GM23338 (cell line): ENCODE results near the gene CUBN. TPM values are rescaled to one million over a fixed set of nuclear protein-coding genes. Genes with fewer than 3 reads are reported as not detected.

ENCODE experiments used
- ATAC-seq: fragments of 200-7000 bp; cut with Tn5 transposase; 3 replicates; pipeline ENCODE4 v1.9.1; 2020
- DNase-seq: peaks from one replicate; pipeline ENCODE4 v3.0.0-alpha.2; 2015; ENCODE audit warnings: low spot score
- H2AFZ ChIP-seq: fragments of 200-600 bp; sonication (generic); 2 replicates; pipeline ENCODE4 v1.8.0; 2016; ENCODE audit warnings: antibody characterized with exemption, mild to moderate bottlenecking, moderate library complexity
- H3F3A ChIP-seq: fragments of 200-600 bp; sonication (generic); replicated peaks from 2 replicates; pipeline ENCODE4 v1.8.0; 2017; ENCODE audit warnings: antibody characterized with exemption, mixed run types, low read depth
- H3K27ac ChIP-seq: fragments of 200-600 bp; sonication (generic); 2 replicates; pipeline ENCODE4 v1.6.1; 2016; ENCODE audit warnings: low read depth
- H3K27me3 ChIP-seq: fragments of 200-600 bp; sonication (generic); 2 replicates; pipeline ENCODE4 v1.8.0; 2016; ENCODE audit warnings: mild to moderate bottlenecking, mixed run types, moderate library complexity; ENCODE audit not compliant: insufficient read depth
- H3K36me3 ChIP-seq: fragments of 200-600 bp; sonication (generic); 2 replicates; pipeline ENCODE4 v1.8.0; 2016; ENCODE audit warnings: mild to moderate bottlenecking; ENCODE audit not compliant: insufficient read depth
- H3K4me1 ChIP-seq: fragments of 200-600 bp; sonication (generic); 2 replicates; pipeline ENCODE4 v1.8.0; 2016; ENCODE audit warnings: mild to moderate bottlenecking, moderate library complexity; ENCODE audit not compliant: insufficient read depth
- H3K4me2 ChIP-seq: fragments of 200-600 bp; sonication (generic); 2 replicates; pipeline ENCODE4 v1.7.1; 2017; ENCODE audit warnings: mixed run types
- H3K4me3 ChIP-seq: fragments of 200-600 bp; sonication (generic); 2 replicates; pipeline ENCODE4 v1.6.1; 2016; ENCODE audit warnings: mixed run types
- H3K79me2 ChIP-seq: fragments of 200-600 bp; sonication (generic); replicated peaks from 2 replicates; pipeline ENCODE4 v1.8.0; 2017; ENCODE audit warnings: mild to moderate bottlenecking; ENCODE audit not compliant: insufficient read depth
- H3K9me2 ChIP-seq: fragments of 200-600 bp; sonication (generic); 2 replicates; pipeline ENCODE4 v1.8.0; 2017; ENCODE audit not compliant: insufficient read depth
- H4K20me1 ChIP-seq: fragments of 200-600 bp; sonication (generic); replicated peaks from 2 replicates; pipeline ENCODE4 v1.8.0; 2017; ENCODE audit warnings: mild to moderate bottlenecking; ENCODE audit not compliant: insufficient read depth
- H3K27ac Mint-ChIP-seq: 2 replicates; pipeline ENCODE4 v1.8.0; 2020; ENCODE audit warnings: inconsistent platforms, mild to moderate bottlenecking, moderate library complexity, mixed read lengths
- H3K27me3 Mint-ChIP-seq: 3 replicates; pipeline ENCODE4 v1.8.0; 2022; ENCODE audit warnings: low read depth, mild to moderate bottlenecking, moderate library complexity, mixed read lengths, inconsistent platforms; ENCODE audit not compliant: insufficient read depth, poor library complexity
- H3K36me3 Mint-ChIP-seq: 3 replicates; pipeline ENCODE4 v1.8.0; 2021; ENCODE audit warnings: low read depth, mild to moderate bottlenecking, inconsistent platforms, moderate library complexity, mixed read lengths
- H3K4me1 Mint-ChIP-seq: 3 replicates; pipeline ENCODE4 v1.8.0; 2020; ENCODE audit warnings: mild to moderate bottlenecking, inconsistent platforms, mixed read lengths
- H3K4me3 Mint-ChIP-seq: 3 replicates; pipeline ENCODE4 v1.8.0; 2021; ENCODE audit warnings: moderate library complexity, mild to moderate bottlenecking, inconsistent platforms, mixed read lengths
- H3K9me3 Mint-ChIP-seq: 3 replicates; pipeline ENCODE4 v1.8.0; 2020; ENCODE audit warnings: moderate library complexity, mild to moderate bottlenecking, inconsistent platforms, mixed read lengths
- CREB1 ChIP-seq: fragments of 250-450 bp; sonication (Bioruptor Pico); IDR thresholded peaks from 2 replicates; pipeline ENCODE4 v1.5.0; 2020; ENCODE audit warnings: low read depth, mild to moderate bottlenecking, moderate library complexity
- EZH2 ChIP-seq: fragments of 200-600 bp; sonication (generic); IDR thresholded peaks from one replicate; pipeline ENCODE4 v1.8.0; 2017; ENCODE audit warnings: antibody characterized with exemption, mild to moderate bottlenecking, low read depth; ENCODE audit not compliant: unreplicated experiment
- EZH2phosphoT487 ChIP-seq: fragments of 200-600 bp; sonication (generic); IDR thresholded peaks from one replicate; pipeline ENCODE4 v1.8.1; 2018; ENCODE audit warnings: antibody characterized with exemption; ENCODE audit not compliant: unreplicated experiment
- JUNB ChIP-seq: IDR thresholded peaks from one replicate; pipeline ENCODE4 v1.6.1; 2016; ENCODE audit warnings: antibody characterized with exemption; ENCODE audit not compliant: unreplicated experiment
- NANOG ChIP-seq: IDR thresholded peaks from 2 replicates; pipeline ENCODE4 v1.6.1; 2016; ENCODE audit warnings: antibody characterized with exemption, borderline replicate concordance
- POLR2AphosphoS5 ChIP-seq: IDR thresholded peaks from 2 replicates; pipeline ENCODE4 v1.6.1; 2016; ENCODE audit warnings: antibody characterized with exemption, low read depth
- STAT1 ChIP-seq: IDR thresholded peaks from one replicate; pipeline ENCODE4 v1.6.1; 2016; ENCODE audit warnings: antibody characterized with exemption; ENCODE audit not compliant: unreplicated experiment
- ZNF114 ChIP-seq: fragments of 250-450 bp; sonication (Bioruptor Pico); IDR thresholded peaks from 2 replicates; pipeline ENCODE4 v1.5.0; 2020; ENCODE audit warnings: mild to moderate bottlenecking, moderate library complexity
- ZNF331 ChIP-seq: fragments of 250-450 bp; sonication (Bioruptor Pico); IDR thresholded peaks from 2 replicates; pipeline ENCODE4 v1.5.0; 2020; ENCODE audit warnings: low read depth, mild to moderate bottlenecking, moderate library complexity
- polyA plus RNA-seq: library from polyadenylated mRNA; unstranded; fragments of >200 nt; fragmentation: Nextera tagmentation; extraction: Ambion mirVana; gene quantifications from 2 replicates; pipeline ENCODE4 v1.2.1, GENCODE V29; 2016
- total RNA-seq: library from RNA; depleted of rRNA; stranded (reverse); fragments of >200 nt; shearing (Covaris generic); gene quantifications from 2 replicates; pipeline ENCODE4 v1.2.3, GENCODE V29; 2014
- TF ChIP-seq, protein P1 (sequence below): IDR thresholded peaks from 2 replicates; pipeline ENCODE4 v1.6.1; 2016; ENCODE audit warnings: antibody characterized with exemption
- TF ChIP-seq, protein P2 (sequence below): fragments of 250-450 bp; sonication (Bioruptor Pico); IDR thresholded peaks from 2 replicates; pipeline ENCODE4 v1.5.0; 2020; ENCODE audit warnings: mild to moderate bottlenecking, moderate library complexity
- TF ChIP-seq, protein P3 (sequence below), 2 experiments: fragments of 200-600 bp in 1 of 2; sonication (generic) in 1 of 2; conservative IDR thresholded peaks; 2 replicates each; pipeline versions ENCODE4 v1.5.1 to v1.6.1; 2016 to 2017; ENCODE audit warnings: antibody characterized with exemption in 2 of 2, low read depth in 2 of 2, mild to moderate bottlenecking in 2 of 2, moderate library complexity in 1 of 2
- TF ChIP-seq, protein P4 (sequence below): IDR thresholded peaks from one replicate; pipeline ENCODE4 v1.6.1; 2018; ENCODE audit warnings: antibody characterized with exemption; ENCODE audit not compliant: unreplicated experiment

CUBN gene
- total and polyA plus RNA-seq, 2 experiments from 2014 or later: 0.06 to 1.8 TPM

DNA sequence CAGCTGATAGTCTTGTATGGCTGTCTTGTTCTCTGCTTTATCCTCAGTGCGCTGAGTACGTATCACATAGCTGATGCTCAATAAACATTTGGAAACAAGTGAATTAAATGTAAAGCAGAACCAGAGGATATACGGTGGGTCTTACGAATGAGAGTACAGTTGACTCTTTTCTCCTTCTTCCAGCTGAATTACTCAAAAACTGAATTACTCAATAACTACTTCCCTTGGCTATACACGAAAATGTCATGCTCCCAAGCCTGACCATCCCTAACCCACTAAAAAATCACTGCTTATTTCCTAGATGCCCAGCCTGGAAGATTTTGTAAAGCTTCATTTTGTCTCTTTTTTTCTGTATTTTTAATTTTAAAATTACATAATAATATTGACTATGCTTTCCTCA, 309.2 kb downstream of the CUBN start:
- no peak for DNase-seq
- ATAC-seq: no peak
- H3K4me2 ChIP-seq: no peak overlapping the region
- H3K9me3 Mint-ChIP-seq: peaks cover 34% of the 10 kb centered on the region
- H4K20me1 ChIP-seq: no peaks in the 10 kb centered on the region; the same call in 1 of the 2 replicates
- no peak overlapping the region for H3K27ac Mint-ChIP-seq
- H3K4me3 Mint-ChIP-seq: no peak overlapping the region
- H3F3A ChIP-seq: no peaks in the 10 kb centered on the region
- H3K36me3 ChIP-seq: peaks cover 5% of the 10 kb centered on the region; the same call in 1 of the 2 replicates
- no peak overlapping the region for H3K4me3 ChIP-seq
- H3K27me3 ChIP-seq: no peaks in the 10 kb centered on the region
- H3K4me1 ChIP-seq: peaks cover 8% of the 10 kb centered on the region
- peaks cover 7% of the 10 kb centered on the region for H3K27me3 Mint-ChIP-seq
- H3K36me3 Mint-ChIP-seq: peaks cover 23% of the 10 kb centered on the region; the same call in 2 of the 3 replicates
- TF ChIP-seq JUNB (no peak), STAT1 (no peak), ZNF331 (CRISPR knock-in tag) (no peak), CREB1 (CRISPR knock-in tag) (no peak), ZNF114 (CRISPR knock-in tag) (no peak), EZH2 (no peak), EZH2phosphoT487 (no peak), POLR2AphosphoS5 (no peak), NANOG (no peak)
- TF ChIP-seq, protein P1, sequence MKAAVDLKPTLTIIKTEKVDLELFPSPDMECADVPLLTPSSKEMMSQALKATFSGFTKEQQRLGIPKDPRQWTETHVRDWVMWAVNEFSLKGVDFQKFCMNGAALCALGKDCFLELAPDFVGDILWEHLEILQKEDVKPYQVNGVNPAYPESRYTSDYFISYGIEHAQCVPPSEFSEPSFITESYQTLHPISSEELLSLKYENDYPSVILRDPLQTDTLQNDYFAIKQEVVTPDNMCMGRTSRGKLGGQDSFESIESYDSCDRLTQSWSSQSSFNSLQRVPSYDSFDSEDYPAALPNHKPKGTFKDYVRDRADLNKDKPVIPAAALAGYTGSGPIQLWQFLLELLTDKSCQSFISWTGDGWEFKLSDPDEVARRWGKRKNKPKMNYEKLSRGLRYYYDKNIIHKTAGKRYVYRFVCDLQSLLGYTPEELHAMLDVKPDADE: no peak
- TF ChIP-seq, protein P2, sequence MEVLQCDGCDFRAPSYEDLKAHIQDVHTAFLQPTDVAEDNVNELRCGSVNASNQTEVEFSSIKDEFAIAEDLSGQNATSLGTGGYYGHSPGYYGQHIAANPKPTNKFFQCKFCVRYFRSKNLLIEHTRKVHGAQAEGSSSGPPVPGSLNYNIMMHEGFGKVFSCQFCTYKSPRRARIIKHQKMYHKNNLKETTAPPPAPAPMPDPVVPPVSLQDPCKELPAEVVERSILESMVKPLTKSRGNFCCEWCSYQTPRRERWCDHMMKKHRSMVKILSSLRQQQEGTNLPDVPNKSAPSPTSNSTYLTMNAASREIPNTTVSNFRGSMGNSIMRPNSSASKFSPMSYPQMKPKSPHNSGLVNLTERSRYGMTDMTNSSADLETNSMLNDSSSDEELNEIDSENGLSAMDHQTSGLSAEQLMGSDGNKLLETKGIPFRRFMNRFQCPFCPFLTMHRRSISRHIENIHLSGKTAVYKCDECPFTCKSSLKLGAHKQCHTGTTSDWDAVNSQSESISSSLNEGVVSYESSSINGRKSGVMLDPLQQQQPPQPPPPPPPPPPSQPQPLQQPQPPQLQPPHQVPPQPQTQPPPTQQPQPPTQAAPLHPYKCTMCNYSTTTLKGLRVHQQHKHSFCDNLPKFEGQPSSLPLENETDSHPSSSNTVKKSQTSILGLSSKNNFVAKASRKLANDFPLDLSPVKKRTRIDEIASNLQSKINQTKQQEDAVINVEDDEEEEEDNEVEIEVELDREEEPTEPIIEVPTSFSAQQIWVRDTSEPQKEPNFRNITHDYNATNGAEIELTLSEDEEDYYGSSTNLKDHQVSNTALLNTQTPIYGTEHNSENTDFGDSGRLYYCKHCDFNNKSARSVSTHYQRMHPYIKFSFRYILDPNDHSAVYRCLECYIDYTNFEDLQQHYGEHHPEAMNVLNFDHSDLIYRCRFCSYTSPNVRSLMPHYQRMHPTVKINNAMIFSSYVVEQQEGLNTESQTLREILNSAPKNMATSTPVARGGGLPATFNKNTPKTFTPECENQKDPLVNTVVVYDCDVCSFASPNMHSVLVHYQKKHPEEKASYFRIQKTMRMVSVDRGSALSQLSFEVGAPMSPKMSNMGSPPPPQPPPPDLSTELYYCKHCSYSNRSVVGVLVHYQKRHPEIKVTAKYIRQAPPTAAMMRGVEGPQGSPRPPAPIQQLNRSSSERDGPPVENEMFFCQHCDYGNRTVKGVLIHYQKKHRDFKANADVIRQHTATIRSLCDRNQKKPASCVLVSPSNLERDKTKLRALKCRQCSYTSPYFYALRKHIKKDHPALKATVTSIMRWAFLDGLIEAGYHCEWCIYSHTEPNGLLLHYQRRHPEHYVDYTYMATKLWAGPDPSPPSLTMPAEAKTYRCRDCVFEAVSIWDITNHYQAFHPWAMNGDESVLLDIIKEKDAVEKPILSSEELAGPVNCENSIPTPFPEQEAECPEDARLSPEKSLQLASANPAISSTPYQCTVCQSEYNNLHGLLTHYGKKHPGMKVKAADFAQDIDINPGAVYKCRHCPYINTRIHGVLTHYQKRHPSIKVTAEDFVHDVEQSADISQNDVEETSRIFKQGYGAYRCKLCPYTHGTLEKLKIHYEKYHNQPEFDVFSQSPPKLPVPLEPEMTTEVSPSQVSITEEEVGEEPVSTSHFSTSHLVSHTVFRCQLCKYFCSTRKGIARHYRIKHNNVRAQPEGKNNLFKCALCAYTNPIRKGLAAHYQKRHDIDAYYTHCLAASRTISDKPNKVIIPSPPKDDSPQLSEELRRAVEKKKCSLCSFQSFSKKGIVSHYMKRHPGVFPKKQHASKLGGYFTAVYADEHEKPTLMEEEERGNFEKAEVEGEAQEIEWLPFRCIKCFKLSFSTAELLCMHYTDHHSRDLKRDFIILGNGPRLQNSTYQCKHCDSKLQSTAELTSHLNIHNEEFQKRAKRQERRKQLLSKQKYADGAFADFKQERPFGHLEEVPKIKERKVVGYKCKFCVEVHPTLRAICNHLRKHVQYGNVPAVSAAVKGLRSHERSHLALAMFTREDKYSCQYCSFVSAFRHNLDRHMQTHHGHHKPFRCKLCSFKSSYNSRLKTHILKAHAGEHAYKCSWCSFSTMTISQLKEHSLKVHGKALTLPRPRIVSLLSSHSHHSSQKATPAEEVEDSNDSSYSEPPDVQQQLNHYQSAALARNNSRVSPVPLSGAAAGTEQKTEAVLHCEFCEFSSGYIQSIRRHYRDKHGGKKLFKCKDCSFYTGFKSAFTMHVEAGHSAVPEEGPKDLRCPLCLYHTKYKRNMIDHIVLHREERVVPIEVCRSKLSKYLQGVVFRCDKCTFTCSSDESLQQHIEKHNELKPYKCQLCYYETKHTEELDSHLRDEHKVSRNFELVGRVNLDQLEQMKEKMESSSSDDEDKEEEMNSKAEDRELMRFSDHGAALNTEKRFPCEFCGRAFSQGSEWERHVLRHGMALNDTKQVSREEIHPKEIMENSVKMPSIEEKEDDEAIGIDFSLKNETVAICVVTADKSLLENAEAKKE: no peak
- TF ChIP-seq, protein P3, sequence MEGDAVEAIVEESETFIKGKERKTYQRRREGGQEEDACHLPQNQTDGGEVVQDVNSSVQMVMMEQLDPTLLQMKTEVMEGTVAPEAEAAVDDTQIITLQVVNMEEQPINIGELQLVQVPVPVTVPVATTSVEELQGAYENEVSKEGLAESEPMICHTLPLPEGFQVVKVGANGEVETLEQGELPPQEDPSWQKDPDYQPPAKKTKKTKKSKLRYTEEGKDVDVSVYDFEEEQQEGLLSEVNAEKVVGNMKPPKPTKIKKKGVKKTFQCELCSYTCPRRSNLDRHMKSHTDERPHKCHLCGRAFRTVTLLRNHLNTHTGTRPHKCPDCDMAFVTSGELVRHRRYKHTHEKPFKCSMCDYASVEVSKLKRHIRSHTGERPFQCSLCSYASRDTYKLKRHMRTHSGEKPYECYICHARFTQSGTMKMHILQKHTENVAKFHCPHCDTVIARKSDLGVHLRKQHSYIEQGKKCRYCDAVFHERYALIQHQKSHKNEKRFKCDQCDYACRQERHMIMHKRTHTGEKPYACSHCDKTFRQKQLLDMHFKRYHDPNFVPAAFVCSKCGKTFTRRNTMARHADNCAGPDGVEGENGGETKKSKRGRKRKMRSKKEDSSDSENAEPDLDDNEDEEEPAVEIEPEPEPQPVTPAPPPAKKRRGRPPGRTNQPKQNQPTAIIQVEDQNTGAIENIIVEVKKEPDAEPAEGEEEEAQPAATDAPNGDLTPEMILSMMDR (conservative IDR thresholded peaks at IDR 0.05; ENCODE audit: low read depth in 2 of 2): no peak
- TF ChIP-seq, protein P4, sequence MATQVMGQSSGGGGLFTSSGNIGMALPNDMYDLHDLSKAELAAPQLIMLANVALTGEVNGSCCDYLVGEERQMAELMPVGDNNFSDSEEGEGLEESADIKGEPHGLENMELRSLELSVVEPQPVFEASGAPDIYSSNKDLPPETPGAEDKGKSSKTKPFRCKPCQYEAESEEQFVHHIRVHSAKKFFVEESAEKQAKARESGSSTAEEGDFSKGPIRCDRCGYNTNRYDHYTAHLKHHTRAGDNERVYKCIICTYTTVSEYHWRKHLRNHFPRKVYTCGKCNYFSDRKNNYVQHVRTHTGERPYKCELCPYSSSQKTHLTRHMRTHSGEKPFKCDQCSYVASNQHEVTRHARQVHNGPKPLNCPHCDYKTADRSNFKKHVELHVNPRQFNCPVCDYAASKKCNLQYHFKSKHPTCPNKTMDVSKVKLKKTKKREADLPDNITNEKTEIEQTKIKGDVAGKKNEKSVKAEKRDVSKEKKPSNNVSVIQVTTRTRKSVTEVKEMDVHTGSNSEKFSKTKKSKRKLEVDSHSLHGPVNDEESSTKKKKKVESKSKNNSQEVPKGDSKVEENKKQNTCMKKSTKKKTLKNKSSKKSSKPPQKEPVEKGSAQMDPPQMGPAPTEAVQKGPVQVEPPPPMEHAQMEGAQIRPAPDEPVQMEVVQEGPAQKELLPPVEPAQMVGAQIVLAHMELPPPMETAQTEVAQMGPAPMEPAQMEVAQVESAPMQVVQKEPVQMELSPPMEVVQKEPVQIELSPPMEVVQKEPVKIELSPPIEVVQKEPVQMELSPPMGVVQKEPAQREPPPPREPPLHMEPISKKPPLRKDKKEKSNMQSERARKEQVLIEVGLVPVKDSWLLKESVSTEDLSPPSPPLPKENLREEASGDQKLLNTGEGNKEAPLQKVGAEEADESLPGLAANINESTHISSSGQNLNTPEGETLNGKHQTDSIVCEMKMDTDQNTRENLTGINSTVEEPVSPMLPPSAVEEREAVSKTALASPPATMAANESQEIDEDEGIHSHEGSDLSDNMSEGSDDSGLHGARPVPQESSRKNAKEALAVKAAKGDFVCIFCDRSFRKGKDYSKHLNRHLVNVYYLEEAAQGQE: no peak
- H3K9me2 ChIP-seq: no peaks in the 10 kb centered on the region
- no peak overlapping the region for H3K27ac ChIP-seq
- H3K79me2 ChIP-seq: peaks cover 14% of the 10 kb centered on the region
- no peak overlapping the region for H2AFZ ChIP-seq
- H3K4me1 Mint-ChIP-seq: peaks cover 9% of the 10 kb centered on the region
